ENCODE results near the gene NEK7.
A peak's percentile ranks its signal among the peaks of the same experiment; 100 is the strongest.
"Not testable (repeated sequence)": the region's sequence is repeated elsewhere in the genome, so short reads cannot be mapped to it uniquely, and the experiment has no call there.

NEK7 gene

DNA sequence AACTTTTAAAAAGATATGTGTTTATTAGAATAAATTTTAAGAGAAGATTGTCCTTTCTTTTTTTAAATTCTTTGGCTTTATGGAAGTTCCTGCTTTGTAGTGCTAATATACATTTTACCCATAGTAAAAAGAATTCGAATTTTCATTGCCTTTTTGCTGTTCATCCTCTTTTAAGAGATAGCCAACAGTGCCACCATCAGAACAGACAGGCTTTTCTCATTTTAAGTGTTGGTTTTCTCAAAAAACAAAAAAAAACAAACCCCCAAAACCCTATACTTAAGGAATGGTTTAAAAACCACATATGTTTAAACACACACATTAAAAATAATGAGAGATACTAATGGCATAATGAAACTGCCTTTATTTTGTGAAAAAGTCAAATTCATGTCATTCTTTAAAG is 118.8 kb downstream of the NEK7 start:
- DNase-seq = peak; percentile 12 to 20
- no peak for TF ChIP-seq POLR2A (IDR thresholded peaks at IDR 0.05; ENCODE audit: low read length)
- no peak for TF ChIP-seq GATA1 (IDR thresholded peaks at IDR 0.05; ENCODE audit: low read depth, low read length)

DNA sequence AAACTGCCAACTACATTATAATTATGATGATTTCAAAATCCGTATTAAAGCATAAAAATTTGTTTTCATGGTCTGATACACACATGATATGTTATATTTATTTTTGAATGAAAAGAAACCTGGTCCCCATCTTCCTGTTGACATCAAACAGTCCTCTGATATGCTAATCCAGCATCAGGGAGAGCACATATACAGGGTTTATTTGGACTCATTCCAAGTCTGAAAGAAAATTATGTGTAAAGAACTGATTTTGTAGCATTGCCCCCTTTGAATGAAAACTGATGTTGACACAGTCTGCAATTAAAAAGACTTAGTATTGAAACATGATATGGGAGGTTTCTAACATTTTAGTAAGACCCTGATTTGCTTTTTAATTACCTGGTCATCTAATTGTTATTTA is 119.4 kb downstream of the NEK7 start:
- peak in 1 of 2 experiments; percentile 11 for DNase-seq
- TF ChIP-seq GATA1 (IDR thresholded peaks at IDR 0.05; ENCODE audit: low read depth, low read length) (no peak), POLR2A (IDR thresholded peaks at IDR 0.05; ENCODE audit: low read length) (no peak)

DNA sequence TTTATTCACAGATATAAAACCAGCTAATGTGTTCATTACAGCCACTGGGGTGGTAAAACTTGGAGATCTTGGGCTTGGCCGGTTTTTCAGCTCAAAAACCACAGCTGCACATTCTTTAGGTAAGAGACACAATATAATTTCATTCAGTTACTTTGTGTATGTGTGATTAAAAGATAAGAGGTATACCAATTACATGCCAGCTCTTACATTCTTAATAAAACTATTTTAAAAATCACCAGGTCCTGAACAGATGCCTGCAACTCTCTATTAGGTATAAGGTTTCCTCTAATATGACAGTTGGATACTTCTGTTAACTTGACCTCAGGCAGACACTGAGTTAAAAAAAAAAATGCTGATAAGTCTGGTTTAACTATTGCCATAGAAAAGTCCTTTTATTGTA is 122.1 kb downstream of the NEK7 start:
- no peak for TF ChIP-seq GATA1 (IDR thresholded peaks at IDR 0.05; ENCODE audit: low read depth, low read length)
- TF ChIP-seq POLR2A (IDR thresholded peaks at IDR 0.05; ENCODE audit: low read length) = no peak
- DNase-seq = no peak

DNA sequence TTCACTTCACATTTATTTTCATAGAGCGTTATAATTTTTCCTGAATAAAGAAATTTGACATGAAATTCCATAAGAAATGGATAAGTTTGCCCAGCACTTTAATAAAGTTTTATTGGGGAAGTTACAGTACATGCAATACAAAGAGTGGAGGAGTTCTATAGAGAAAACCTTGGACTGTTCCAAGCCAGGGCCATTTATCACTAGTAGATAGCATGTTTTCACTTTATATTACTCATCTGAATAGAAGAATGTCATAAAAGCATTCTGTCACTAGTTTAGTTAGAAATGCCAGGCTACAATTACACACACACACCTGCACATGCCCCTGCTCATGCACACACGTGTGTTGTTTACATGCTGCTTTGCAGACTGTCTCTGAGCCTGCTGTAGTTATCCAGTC is 123.3 kb downstream of the NEK7 start:
- DNase-seq = no peak
- no peak for TF ChIP-seq GATA1 (IDR thresholded peaks at IDR 0.05; ENCODE audit: low read depth, low read length)
- no peak for TF ChIP-seq POLR2A (IDR thresholded peaks at IDR 0.05; ENCODE audit: low read length)

DNA sequence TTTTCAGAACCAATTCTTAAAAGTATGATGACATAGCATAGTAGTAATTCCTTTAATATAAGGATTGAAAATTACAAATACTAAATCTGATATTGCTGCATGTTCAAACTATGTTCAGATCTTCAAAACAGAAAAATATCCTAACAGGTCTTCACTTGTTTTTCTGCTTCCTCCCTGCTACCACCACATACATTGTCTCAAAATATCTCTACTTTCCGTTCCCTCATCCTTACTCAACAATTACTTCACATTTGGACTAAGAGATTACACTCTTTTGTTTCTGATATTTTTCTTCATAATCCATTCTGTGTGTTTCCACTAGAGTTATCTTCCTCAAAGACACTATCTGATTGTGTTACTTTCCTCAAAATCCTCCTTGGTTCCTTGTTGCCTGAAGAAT is 125.1 kb downstream of the NEK7 start:
- no peak for DNase-seq
- TF ChIP-seq POLR2A (IDR thresholded peaks at IDR 0.05; ENCODE audit: low read length) (no peak), GATA1 (IDR thresholded peaks at IDR 0.05; ENCODE audit: low read depth, low read length) (no peak)

DNA sequence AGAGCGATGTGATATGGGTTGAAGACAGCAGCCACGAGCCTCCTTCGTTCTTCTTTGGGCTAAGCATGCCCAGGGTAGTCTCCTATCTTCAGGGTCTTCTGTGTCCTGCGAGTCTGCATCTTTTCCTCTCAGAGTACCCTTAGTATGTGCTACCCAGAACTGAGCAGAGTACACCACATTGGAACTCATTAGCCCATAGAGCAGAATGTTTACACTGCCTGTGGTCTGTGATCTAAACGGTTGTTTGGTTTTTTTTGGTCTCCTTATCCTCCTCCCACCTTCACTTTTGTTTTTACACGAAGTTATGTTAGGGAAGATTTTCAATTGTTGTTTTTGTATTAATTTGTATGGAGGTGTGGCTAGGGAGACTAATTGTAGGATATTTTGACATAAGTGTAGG is 126.4 kb downstream of the NEK7 start:
- TF ChIP-seq GATA1 (IDR thresholded peaks at IDR 0.05; ENCODE audit: low read depth, low read length) = no peak
- TF ChIP-seq POLR2A (IDR thresholded peaks at IDR 0.05; ENCODE audit: low read length) = no peak
- DNase-seq = no peak

DNA sequence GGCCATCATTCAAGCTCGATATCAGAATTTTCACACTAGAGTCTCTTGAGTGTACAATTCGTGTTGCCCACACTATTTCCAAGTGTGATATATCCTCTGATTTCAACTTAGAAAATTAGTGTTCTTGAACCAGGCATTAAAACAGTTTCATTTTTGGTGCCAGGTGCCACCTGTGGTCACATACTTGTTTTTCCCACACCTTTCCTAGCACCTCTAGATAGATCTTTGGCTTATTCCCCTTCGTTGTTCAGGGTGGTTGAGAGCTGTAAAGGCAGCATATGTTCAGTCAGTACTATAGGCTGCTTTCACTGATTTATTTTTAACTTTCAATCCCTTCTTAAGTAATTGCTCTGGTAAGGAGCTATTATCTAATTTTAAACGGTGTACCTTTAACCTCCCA is 131.1 kb downstream of the NEK7 start:
- TF ChIP-seq POLR2A (IDR thresholded peaks at IDR 0.05; ENCODE audit: low read length) (no peak), GATA1 (IDR thresholded peaks at IDR 0.05; ENCODE audit: low read depth, low read length) (no peak)
- no peak for DNase-seq

DNA sequence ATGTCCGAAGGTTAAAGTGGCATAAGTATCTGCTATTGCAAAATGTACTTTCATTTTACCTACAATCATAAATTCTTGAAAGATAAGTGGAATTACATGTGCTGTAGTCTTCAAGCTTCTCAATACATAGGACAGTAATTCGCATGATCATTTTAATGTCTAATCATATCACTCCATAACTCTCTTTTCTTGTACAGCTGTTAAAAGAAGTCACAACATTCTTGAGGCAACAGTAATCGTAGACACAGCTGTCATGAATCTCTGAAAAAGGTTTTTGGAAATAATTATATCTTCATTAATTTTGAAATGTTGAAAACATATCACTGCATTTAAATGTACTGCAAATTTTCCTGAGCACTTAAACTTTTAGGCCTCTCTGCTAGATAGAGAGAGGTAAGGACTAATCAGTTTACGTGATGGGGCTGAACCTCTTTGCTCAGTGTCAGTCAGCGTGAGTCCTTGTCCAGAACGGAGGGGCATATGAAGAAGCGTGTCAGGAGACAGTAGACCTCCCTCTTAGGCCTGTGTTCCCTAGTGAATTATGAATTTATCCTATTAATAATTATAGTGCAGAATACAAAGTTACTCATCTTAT is 133.4 kb downstream of the NEK7 start:
- DNase-seq = no peak
- TF ChIP-seq GATA1 (IDR thresholded peaks at IDR 0.05; ENCODE audit: low read depth, low read length) (no peak), POLR2A (IDR thresholded peaks at IDR 0.05; ENCODE audit: low read length) (no peak)

DNA sequence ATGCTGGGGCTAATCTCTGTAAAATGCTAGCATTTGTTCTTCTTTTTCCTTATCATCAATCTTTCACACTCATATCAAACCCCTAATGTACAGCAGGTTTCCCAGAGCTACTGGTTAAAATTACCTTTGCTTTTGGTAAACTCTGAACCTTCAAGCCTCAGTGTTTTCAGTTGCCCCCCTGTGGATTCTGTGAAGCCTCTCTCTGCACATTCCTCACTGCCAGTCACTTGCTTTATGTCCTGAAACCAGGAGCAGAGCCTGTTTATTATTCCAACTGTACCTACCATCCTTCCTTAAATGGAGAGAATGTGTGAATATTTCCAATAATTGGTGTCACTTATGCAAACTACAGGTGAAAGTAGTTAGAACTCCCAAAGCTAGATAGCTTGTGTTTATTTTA is 134.2 kb downstream of the NEK7 start:
- TF ChIP-seq GATA1 (IDR thresholded peaks at IDR 0.05; ENCODE audit: low read depth, low read length) (no peak), POLR2A (IDR thresholded peaks at IDR 0.05; ENCODE audit: low read length) (no peak)

DNA sequence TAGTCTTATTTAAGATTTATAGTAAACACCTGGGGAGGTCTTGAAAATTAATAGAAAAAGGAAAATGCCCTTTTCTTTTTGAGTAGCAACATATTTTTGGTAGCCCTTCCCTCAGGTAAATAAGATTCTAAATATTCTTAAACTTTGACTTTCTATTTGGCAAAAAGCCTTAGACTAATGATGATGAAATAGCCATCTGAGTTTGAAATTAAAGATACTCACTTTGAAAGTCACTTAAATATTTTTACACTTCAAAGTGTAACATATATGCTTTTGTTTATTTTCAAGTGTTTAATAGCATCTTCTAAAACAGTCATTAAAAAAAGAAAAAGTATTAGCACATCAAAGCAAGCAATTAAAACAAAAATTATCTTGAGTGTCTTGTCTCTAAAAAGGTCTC is 135.1 kb downstream of the NEK7 start:
- TF ChIP-seq POLR2A (IDR thresholded peaks at IDR 0.05; ENCODE audit: low read length) (no peak), GATA1 (IDR thresholded peaks at IDR 0.05; ENCODE audit: low read depth, low read length) (no peak)
- no peak for DNase-seq

More for the DNA sequence above, 134.2 kb downstream of the NEK7 start:
- no peak for DNase-seq

DNA sequence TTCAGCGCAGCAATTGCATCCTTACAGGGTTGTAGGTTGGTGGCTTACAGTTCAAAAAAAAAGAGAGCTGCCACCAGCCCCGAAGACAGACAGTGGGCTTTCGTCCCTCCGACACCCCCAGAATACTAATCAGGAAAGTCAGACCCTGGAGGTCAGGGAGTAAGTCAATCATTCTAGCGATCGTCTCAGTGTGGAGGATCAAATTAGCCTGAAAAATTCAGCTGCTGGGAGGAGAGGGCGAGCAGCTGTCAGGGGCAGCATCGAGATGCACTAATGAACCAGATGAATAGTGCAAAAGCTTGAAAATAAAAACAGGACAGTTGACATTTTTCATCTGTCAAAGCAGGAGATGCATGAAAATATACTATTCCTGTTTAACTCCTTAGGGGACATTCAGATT is 138.4 kb downstream of the NEK7 start:
- no peak for DNase-seq
- TF ChIP-seq POLR2A (IDR thresholded peaks at IDR 0.05; ENCODE audit: low read length) (no peak), GATA1 (IDR thresholded peaks at IDR 0.05; ENCODE audit: low read depth, low read length) (no peak)

DNA sequence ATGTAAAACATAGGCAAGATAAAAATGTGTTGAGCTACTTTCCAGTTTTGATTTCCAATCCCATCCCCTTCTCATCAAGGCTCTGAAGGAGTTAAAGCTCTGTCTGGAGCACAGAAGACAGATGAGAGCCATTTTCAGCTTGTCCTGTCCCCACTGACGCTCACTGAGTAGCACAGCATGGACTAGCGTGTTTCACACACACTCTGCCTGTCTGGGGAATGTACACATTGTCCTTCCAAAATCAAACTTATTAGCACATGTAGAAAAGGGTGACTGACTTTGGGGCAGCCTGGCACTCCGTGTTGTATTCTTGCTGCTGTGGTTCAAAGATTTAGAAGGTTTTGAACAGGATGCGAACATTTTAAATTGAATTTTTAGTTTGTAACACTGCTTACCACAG is 139.2 kb downstream of the NEK7 start:
- DNase-seq = no peak
- TF ChIP-seq POLR2A (IDR thresholded peaks at IDR 0.05; ENCODE audit: low read length) = no peak
- TF ChIP-seq GATA1 (IDR thresholded peaks at IDR 0.05; ENCODE audit: low read depth, low read length) = no peak

DNA sequence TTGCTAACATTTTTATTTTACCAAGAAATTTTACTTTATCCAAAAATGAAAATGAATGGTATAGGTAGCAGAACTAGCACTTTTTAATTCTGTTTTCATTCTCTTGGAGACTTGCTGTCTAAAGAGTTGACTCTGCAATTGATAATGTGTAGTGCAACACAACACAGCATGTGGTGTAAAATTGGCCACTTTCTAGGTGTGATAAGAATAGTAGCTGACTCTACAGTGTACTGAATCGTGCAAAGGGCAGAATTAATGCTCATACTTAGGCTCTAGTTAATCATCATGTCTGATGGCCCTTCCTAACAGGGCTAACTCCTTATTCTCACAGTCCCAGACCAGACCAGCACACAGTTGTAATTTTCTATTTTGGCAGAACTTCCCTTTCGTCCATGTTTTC is 140.5 kb downstream of the NEK7 start:
- DNase-seq = no peak
- TF ChIP-seq POLR2A (IDR thresholded peaks at IDR 0.05; ENCODE audit: low read length) (no peak), GATA1 (IDR thresholded peaks at IDR 0.05; ENCODE audit: low read depth, low read length) (no peak)

DNA sequence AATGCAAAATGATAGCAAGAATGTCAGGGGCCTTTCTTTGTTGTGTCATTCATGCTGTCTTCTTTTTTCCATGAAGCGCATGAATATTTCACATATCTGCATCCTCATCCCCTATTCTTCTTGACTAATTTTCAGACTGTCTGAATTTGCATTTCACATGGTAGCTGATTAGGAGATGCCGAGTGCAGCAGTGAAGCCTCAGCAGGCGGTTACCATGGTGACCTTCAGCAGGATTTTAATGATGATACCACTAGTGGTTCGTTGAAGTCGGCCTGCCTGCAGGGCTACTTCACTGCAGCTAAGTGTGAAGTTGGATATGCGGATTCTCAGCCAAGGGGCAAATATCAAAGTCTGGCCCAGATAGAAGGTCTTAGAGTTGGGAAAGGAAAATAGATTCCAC is 141.8 kb downstream of the NEK7 start:
- DNase-seq = no peak
- TF ChIP-seq POLR2A (IDR thresholded peaks at IDR 0.05; ENCODE audit: low read length) (no peak), GATA1 (IDR thresholded peaks at IDR 0.05; ENCODE audit: low read depth, low read length) (no peak)

DNA sequence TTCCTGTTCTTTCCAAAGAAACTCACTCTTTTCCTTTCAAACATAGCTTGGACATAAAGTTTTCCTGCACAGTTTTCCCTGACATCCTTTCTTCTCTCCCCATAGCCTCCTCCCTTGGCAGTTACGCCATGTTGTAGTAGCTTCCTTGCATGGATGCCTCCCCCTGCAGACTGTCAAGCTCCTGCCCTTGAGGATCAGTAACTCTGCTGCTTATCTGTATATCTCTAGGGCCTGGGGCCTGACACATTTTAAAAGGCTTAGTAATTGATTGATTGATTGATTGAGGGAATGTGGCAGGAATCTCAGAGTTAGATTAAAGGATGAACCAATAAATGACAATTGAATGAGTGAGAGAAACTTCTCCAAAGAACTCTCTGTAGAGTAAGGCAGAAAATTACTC is 143.7 kb downstream of the NEK7 start:
- DNase-seq = no peak
- no peak for TF ChIP-seq GATA1 (IDR thresholded peaks at IDR 0.05; ENCODE audit: low read depth, low read length)
- no peak for TF ChIP-seq POLR2A (IDR thresholded peaks at IDR 0.05; ENCODE audit: low read length)

DNA sequence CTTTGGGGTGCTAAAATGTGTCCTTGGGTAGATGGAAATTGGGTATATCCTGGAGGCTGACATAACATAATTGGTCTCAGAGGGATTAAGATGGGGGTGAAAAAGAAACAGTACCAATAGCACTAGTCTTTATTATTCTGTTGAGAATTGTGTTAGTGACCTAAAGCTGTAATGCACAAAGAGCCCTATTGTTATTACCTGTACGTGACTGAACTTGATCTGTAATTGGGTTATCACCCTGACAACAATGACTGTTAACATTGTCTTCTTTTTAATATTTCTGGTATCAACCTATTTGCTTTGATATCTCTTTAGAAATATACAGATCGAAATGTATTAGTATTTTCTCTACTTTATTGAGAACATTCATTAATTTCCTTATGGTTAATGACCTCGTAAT is 147.6 kb downstream of the NEK7 start:
- TF ChIP-seq GATA1 (IDR thresholded peaks at IDR 0.05; ENCODE audit: low read depth, low read length) (no peak), POLR2A (IDR thresholded peaks at IDR 0.05; ENCODE audit: low read length) (no peak)
- DNase-seq = no peak

DNA sequence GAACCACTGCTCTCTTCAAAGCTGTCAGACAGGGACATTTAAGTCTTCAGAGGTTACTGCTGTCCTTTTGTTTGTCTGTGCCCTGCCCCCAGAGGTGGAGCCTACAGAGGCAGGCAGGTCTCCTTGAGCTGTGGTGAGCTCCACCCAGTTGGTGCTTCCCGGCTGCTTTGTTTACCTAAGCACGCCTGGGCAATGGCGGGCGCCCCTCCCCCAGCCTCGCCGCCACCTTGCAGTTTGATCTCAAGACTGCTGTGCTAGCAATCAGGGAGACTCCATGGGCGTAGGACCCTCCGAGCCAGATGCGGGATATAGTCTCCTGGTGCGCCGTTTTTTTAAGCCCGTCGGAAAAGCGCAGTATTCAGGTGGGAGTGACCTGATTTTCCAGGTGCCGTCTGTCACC is 158.0 kb downstream of the NEK7 start:
- not testable (repeated sequence) for DNase-seq

DNA sequence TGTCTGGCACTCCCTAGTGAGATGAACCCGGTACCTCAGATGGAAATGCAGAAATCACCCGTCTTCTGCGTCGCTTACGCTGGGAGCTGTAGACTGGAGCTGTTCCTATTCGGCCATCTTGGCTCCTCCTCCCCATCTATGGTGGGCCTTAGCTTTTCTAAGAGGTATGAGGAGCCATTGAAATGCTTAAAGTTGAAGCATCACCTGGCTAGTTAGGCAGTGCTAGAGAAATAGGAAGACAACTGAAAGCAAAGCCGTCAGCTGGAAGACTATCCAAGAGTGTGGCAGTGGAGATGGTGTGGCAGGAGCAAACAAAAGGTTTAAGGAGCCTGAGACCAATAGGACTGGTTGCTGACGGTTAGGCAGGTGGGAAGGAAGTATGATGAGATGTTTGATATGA is 158.5 kb downstream of the NEK7 start:
- DNase-seq = not testable (repeated sequence)
